IPS-18a (cell line): ENCODE data around the gene GRIP2.

Experiments
- H3K27ac ChIP-seq: one replicate; pipeline ENCODE4 v1.5.1; 2013; ENCODE audit warnings: low read length
- H3K27me3 ChIP-seq: one replicate; pipeline ENCODE4 v1.6.1; 2013; ENCODE audit warnings: mild to moderate bottlenecking, low read length; ENCODE audit not compliant: control insufficient read depth, insufficient read depth
- H3K36me3 ChIP-seq: one replicate; pipeline ENCODE4 v1.6.1; 2013; ENCODE audit warnings: low read depth, low read length; ENCODE audit not compliant: control insufficient read depth
- H3K4me1 ChIP-seq: one replicate; pipeline ENCODE4 v1.6.1; 2013; ENCODE audit warnings: low read depth, low read length; ENCODE audit not compliant: control insufficient read depth
- H3K4me3 ChIP-seq: one replicate; pipeline ENCODE4 v1.5.1; 2013; ENCODE audit warnings: low read length
- H3K9ac ChIP-seq: one replicate; pipeline ENCODE4 v1.6.1; 2013; ENCODE audit warnings: mild to moderate bottlenecking, low read length, moderate library complexity
- H3K9me3 ChIP-seq: one replicate; pipeline ENCODE4 v1.6.1; 2013; ENCODE audit warnings: low read depth, low read length; ENCODE audit not compliant: control insufficient read depth

Gene GRIP2

DNA sequence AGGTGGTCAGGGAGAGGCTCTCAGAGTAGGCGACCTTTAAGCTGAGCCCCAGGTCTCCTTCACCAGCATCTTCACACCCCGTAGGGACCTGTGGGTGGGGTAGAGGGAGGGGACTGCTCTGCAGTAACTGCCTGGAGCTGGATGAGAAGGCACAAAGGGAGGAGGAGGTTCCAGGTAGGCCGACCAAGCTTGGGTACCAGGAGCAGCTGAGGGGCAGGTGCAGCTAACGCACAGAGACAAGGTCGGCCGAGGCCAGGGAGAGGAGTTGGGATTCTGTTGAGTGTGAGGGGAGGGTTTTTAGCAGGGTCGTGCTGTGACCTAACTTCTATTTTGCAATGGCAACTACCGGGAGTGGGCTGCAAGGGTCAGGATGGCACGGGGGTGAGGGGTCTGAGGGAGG is 5.9 kb upstream of the GRIP2 start:
- Histone ChIP-seq H3K27me3 (no peaks in the 10 kb centered on the region), H3K36me3 (no peaks in the 10 kb centered on the region)

DNA sequence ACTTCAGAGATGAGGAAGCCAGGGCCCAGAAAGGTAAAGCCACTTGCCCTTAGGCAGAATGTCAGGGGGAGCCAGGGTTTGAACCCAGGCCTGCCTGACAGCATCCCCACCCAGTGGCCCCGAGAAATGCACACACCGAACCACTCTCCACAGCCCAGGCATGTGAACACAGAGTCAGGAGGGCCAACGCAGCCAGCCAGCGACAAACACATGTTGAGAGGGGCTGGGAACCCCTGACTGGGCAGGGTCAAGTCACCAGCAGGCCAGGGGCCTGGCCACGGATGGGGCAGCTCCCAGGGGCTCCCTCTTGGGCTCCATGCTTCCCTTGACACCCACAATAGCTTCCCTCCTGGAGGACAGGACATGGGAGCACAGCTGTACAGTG is 5.1 kb upstream of the GRIP2 start:
- no peaks in the 10 kb centered on the region for H3K4me1 ChIP-seq
- H3K9ac ChIP-seq = no peak overlapping the region
- no peak overlapping the region for H3K27ac ChIP-seq

More for the DNA sequence above, 5.9 kb upstream of the GRIP2 start:
- no peaks in the 10 kb centered on the region for H3K9me3 ChIP-seq
- H3K4me3 ChIP-seq = no peak overlapping the region
- no peak overlapping the region for H3K27ac ChIP-seq
- no peak overlapping the region for H3K9ac ChIP-seq
- no peaks in the 10 kb centered on the region for H3K4me1 ChIP-seq

DNA sequence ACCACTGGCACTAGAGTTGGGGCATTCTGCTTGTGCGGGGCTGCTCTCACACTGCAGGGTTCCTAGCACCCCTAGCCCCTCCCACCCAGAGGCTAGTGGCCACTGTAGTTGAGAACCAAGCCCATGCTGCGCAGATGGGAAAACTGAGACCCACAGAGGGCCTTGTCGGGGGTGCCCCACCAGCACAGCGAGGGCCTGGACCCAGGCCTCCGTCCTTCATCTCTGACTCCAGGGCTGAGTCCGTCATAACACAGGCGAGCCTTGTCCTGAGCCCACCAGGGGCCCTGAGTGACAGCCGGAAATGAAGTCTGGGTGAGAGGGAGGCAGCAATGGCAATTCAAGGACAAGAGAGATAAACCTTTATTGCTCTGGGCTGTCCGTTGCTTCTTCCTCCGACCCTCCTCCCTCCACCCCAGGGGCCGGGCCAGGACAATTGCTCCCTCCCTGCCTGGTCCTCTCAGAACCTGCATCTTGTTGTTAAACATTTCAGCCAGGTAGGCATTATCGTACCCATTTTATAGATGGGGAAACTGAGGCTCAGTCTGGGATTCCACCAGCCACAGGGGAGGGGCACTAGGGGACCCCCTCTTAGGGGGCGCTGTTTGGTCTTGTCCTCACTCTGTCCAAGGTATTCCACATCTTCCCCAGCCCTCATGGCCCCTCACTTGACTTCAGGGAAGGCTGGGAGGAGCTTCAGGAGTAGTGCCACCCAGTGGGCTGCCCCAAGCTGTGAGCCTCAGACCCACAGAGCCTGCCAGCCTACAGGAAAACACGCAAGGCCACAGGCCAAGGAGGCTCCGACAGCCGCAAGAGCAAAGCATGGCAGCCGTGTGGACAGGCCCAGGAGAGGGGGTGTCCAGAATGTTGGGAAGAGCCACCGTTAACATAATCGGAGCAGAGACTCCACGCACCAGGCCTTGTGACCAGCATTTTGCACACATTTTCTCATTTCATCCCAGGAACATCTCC is 4.4 kb upstream of the GRIP2 start:
- H3K27ac ChIP-seq = no peak overlapping the region
- H3K4me3 ChIP-seq = no peak overlapping the region
- no peaks in the 10 kb centered on the region for H3K36me3 ChIP-seq
- H3K9me3 ChIP-seq = no peaks in the 10 kb centered on the region
- H3K4me1 ChIP-seq = no peaks in the 10 kb centered on the region
- no peak overlapping the region for H3K9ac ChIP-seq
- H3K27me3 ChIP-seq = no peaks in the 10 kb centered on the region

More for the DNA sequence above, 5.1 kb upstream of the GRIP2 start:
- no peaks in the 10 kb centered on the region for H3K36me3 ChIP-seq
- H3K9me3 ChIP-seq = no peaks in the 10 kb centered on the region
- no peak overlapping the region for H3K4me3 ChIP-seq
- H3K27me3 ChIP-seq = no peaks in the 10 kb centered on the region

DNA sequence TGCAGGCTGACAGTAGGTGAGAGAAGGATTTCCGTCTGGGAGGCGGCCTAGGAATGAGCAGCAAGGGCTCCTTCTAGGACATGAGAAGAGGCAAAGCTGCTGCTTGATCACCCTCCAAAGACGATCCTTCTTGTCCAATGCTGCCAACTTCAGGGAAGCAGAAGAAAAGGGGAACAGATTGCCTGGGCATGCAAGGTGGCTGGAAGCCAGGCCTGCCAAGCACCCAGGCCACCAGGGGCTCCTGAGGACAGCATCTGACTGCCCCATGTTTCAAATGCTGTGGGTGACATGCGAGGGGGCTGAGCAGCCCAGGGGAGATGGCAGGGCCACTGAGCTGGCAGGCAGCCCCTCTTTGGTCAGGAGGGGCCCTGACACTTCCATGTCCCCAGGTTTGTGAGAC is 3.3 kb upstream of the GRIP2 start:
- Histone ChIP-seq H3K36me3 (no peaks in the 10 kb centered on the region), H3K9ac (no peak overlapping the region), H3K4me1 (no peaks in the 10 kb centered on the region)

DNA sequence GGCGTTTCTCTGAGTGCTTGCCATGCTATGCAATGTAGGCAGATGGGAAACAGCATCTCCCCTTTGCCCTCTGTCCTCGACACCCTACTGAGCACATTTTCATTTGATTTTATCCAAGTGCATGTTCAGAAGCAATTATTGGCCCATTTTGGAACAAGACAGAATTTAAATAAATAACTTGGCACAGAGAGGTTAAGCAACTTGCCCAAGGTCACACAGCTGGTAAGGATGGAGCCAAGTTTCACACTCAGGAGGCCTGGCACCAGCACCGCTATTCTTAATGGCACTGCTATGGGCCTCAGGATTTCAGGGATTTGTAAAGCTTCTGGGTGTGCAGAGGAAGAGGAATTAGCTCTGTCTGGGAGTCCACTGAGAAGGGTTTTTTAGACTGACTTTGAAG is 2.5 kb upstream of the GRIP2 start:
- no peak overlapping the region for H3K9ac ChIP-seq
- H3K27ac ChIP-seq = no peak overlapping the region
- no peaks in the 10 kb centered on the region for H3K27me3 ChIP-seq
- H3K9me3 ChIP-seq = no peaks in the 10 kb centered on the region
- no peaks in the 10 kb centered on the region for H3K36me3 ChIP-seq
- no peaks in the 10 kb centered on the region for H3K4me1 ChIP-seq
- no peak overlapping the region for H3K4me3 ChIP-seq

More for the DNA sequence above, 3.3 kb upstream of the GRIP2 start:
- Histone ChIP-seq H3K4me3 (no peak overlapping the region), H3K27ac (no peak overlapping the region), H3K27me3 (no peaks in the 10 kb centered on the region), H3K9me3 (no peaks in the 10 kb centered on the region)

DNA sequence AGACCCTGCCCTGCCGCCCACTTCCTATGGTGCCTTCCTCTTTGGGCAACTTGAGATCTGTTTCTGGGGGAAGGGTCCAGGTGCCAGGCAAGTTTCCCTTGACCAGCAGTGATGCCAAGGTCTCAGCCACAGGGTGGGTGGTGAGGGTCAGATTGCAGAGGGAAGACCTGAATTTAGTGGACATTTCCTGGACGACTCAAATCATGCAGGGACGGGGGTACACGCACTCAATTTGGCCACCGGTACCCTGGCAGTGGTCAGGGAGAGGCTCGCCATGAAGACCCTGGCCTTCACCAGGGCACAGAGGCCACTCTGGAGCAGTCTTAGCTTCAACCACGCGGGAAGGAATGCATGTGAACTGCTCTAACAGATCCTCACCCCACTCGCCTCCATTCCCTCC is 1.5 kb upstream of the GRIP2 start:
- Histone ChIP-seq H3K4me1 (no peaks in the 10 kb centered on the region), H3K9me3 (no peaks in the 10 kb centered on the region), H3K4me3 (no peak overlapping the region), H3K27ac (no peak overlapping the region), H3K36me3 (no peaks in the 10 kb centered on the region), H3K27me3 (no peaks in the 10 kb centered on the region), H3K9ac (no peak overlapping the region)

DNA sequence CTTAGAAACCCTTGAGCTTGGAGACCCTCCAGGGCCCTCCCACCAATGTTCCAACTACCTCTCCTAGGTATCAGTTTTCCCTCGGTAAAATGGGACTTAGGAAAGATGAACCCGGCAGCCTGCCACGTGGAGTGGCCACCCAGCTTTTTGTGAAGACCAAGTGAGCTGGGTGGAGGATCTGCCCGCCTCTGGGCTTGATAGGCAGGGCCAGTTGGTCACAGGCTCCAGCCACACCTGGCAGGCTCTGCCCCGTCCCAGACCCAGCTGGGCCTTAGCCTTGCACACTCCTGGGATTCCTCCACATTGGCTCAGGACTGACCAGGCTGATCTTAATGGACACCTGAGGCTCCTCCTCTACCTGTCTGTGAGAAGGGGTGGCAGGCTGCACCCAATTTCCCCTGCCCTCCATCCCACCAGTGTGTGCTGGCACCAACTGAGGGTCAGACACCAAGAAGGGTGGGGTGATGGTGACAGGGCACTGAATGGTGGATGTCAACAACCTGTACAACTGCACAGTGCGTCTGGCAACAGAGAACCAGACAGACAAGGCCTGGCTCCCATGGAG is 761 bp upstream of the GRIP2 start:
- Histone ChIP-seq H3K4me1 (no peaks in the 10 kb centered on the region), H3K9me3 (no peaks in the 10 kb centered on the region), H3K27ac (no peak overlapping the region), H3K4me3 (no peak overlapping the region), H3K9ac (no peak overlapping the region), H3K36me3 (no peaks in the 10 kb centered on the region), H3K27me3 (no peaks in the 10 kb centered on the region)

DNA sequence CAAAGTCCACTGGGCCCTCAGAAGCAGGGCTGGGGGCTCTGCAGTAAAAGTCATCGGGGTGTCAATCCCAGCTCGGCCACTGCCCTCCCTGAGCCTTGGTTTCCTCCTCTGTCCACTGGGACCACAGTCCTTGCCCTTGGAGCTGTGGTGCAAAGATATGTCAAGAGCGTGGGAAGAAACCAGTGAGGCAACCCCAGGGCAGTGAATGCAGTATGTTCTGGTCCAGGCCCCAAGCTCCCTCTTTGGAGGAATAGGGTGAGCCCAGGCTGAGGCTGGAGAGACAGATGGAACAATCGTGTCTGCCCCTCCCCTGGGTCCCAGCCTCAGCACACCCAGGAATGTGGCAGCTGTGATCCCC is 779 bp downstream of the GRIP2 start:
- Histone ChIP-seq H3K4me3 (no peak overlapping the region), H3K9ac (no peak overlapping the region), H3K27ac (no peak overlapping the region), H3K36me3 (no peaks in the 10 kb centered on the region), H3K9me3 (no peaks in the 10 kb centered on the region), H3K4me1 (peaks cover 13% of the 10 kb centered on the region), H3K27me3 (no peaks in the 10 kb centered on the region)

DNA sequence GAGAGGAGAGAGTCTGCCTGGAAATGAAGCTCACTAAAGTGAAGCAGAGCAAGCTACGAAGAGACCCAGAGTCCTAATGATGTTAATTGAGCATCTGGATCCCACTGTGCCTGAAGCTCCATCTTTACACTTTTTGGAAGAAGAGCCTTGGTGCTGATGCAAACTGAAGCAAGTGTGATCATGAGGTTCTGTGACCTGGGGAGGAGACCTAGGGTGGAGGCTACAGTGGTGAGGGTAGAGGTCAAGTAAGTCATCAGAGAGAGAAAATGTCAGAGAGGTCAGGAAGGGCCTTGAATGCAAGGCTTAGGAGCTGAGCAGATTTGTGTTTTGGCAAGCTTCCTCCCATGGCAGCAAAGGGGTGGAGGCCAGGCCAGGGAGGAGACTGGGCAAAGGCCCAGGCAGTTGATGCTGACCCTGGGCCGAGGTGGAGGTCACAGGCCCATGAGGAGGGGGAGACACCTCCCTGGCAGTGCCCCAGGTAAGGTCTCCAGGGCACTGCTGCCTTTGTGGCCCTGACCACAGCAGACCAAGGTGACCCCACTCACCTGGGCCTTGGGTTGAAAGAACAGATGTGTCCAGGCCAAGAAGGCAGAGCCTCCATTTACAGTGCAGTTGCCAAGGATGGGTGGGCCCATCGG is 1.6 kb downstream of the GRIP2 start:
- peaks cover 21% of the 10 kb centered on the region for H3K4me1 ChIP-seq

DNA sequence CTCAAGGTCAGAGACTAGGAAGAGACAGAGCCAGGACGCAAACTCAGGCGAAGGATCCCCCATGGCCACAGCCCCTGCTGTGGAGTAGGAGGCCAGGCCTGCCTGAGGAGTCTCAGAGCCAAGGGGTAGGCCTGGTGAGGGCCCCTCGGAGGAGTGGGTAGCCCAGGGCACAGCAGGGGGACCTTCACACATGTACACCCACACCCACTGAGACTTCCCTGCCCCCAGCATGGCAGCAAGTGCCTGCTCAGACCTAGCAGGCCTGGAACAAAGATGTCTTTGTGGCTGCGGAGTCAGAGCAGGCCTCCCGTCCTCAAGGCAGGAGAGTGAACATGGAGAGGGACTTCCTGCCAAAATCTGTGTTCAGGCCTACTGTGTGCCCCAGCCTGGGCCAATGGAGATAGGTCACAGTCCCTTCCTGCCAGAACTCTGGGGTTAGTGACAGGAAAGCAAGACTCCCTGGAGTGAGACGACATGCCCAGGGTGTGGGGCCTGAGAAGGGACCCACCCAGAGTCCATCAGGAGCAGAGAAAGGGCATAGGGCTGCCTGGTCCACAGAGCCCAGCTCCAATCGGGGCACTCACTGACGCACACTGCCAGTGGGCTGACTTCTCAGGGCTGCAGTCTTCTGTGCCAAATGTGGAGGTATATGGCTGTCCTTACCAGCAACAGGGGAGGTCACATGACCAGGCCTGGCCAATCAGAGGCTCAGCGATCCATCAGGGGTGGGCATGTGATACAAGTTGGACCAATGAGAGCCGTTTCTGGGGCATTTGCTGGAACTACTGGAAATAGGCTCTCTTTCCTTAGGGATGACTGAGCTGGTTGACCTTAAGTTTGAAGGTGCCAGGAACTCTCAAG is 2.3 kb downstream of the GRIP2 start:
- Histone ChIP-seq H3K27me3 (no peaks in the 10 kb centered on the region), H3K36me3 (no peaks in the 10 kb centered on the region), H3K9ac (no peak overlapping the region), H3K4me3 (no peak overlapping the region), H3K27ac (no peak overlapping the region), H3K4me1 (peaks cover 28% of the 10 kb centered on the region), H3K9me3 (no peaks in the 10 kb centered on the region)

More for the DNA sequence above, 1.6 kb downstream of the GRIP2 start:
- H3K27ac ChIP-seq = no peak overlapping the region
- H3K36me3 ChIP-seq = no peaks in the 10 kb centered on the region
- H3K9ac ChIP-seq = no peak overlapping the region
- no peak overlapping the region for H3K4me3 ChIP-seq
- no peaks in the 10 kb centered on the region for H3K9me3 ChIP-seq
- no peaks in the 10 kb centered on the region for H3K27me3 ChIP-seq
